Astrocyte (in vitro differentiated cells and primary cell): Measurements from ENCODE around the gene GFRA1.

ENCODE experiments used
- EZH2 ChIP-seq: IDR thresholded peaks from 2 replicates; pipeline ENCODE4 v1.6.1; 2012; ENCODE audit warnings: mild to moderate bottlenecking, low read length, inconsistent platforms; ENCODE audit not compliant: insufficient read depth
- TF ChIP-seq, protein P1 (sequence below): IDR thresholded peaks from 2 replicates; pipeline ENCODE4 v1.5.1; 2011; ENCODE audit warnings: low read depth, mild to moderate bottlenecking, inconsistent platforms, low read length, moderate library complexity; ENCODE audit not compliant: insufficient read depth

DNA sequence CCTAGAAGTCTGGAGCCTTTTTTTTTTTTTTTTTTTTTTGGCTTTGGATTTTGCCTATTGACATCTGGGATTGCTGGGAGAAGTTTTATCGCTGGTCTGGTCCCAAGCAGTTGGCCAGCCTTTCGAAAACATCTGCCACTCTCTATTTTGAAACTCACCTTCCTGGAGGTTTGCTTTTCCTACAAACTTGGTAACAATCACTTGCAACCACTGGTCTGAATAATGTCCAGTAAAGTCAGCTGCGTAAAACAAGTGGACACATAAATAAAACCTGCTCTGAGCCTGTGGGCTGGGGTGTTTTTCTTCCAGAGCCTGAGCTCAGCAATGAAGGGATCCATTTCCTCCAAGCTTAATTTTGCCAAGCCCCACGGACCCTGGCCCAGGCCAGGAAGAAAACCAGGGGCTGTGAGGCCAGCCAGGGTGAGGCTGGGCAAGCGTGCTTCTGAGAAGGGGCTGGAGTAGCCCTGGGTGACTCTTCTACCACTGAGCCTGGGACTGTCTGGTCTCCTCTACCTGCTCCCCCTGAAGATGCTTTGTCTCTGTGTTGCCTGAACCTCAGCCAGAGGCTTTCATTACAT lies 202.2 kb downstream of the GFRA1 start:
- TF ChIP-seq, protein P1, sequence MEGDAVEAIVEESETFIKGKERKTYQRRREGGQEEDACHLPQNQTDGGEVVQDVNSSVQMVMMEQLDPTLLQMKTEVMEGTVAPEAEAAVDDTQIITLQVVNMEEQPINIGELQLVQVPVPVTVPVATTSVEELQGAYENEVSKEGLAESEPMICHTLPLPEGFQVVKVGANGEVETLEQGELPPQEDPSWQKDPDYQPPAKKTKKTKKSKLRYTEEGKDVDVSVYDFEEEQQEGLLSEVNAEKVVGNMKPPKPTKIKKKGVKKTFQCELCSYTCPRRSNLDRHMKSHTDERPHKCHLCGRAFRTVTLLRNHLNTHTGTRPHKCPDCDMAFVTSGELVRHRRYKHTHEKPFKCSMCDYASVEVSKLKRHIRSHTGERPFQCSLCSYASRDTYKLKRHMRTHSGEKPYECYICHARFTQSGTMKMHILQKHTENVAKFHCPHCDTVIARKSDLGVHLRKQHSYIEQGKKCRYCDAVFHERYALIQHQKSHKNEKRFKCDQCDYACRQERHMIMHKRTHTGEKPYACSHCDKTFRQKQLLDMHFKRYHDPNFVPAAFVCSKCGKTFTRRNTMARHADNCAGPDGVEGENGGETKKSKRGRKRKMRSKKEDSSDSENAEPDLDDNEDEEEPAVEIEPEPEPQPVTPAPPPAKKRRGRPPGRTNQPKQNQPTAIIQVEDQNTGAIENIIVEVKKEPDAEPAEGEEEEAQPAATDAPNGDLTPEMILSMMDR = no peak
- TF ChIP-seq EZH2 = no peak
